Heart right ventricle (tissue), 16 donors: ENCODE data around the gene MPL. TPM values are rescaled to one million over a fixed set of nuclear protein-coding genes. Genes with fewer than 3 reads are reported as not detected.
A peak's percentile ranks its signal among the peaks of the same experiment; 100 is the strongest.
"Not testable (repeated sequence)": the region's sequence is repeated elsewhere in the genome, so short reads cannot be mapped to it uniquely, and the experiment has no call there.

Experiments used
- ATAC-seq, 8 donors: fragments of 200-7000 bp; cut with Tn5 transposase; one replicate each; pipeline ENCODE4 v1.9.1; 2020; ENCODE audit warnings: mild to moderate bottlenecking in 8 of 8, moderate library complexity in 8 of 8, moderate number of reproducible peaks in 1 of 8
- DNase-seq, 2 donors: peaks; one replicate each; pipeline ENCODE4 v3.0.0-alpha.2; 2020
- H3K27ac ChIP-seq, 10 donors: fragments of 200-600 bp; sonication (generic) in 2 of 10; one replicate each; pipeline versions ENCODE4 v1.5.0 to v1.8.0; 2020 to 2022; ENCODE audit warnings: mild to moderate bottlenecking in 3 of 10
- H3K27me3 ChIP-seq, 7 donors: fragments of 200-600 bp; one replicate each; pipeline ENCODE4 v1.8.0; 2021 to 2022; ENCODE audit warnings: mild to moderate bottlenecking in 2 of 7
- H3K36me3 ChIP-seq, 9 donors: fragments of 200-600 bp; sonication (generic) in 1 of 9; one replicate each; pipeline versions ENCODE4 v1.5.0 to v1.8.0; 2020 to 2022; ENCODE audit warnings: mild to moderate bottlenecking in 2 of 9
- H3K4me1 ChIP-seq, 9 donors: fragments of 200-600 bp; sonication (generic) in 1 of 9; one replicate each; pipeline versions ENCODE4 v1.5.0 to v1.8.0; 2020 to 2022; ENCODE audit warnings: mild to moderate bottlenecking in 4 of 9
- H3K4me3 ChIP-seq, 10 donors: fragments of 200-600 bp; sonication (generic) in 2 of 10; one replicate each; pipeline versions ENCODE4 v1.5.0 to v1.8.0; 2020 to 2022; ENCODE audit warnings: mild to moderate bottlenecking in 7 of 10, moderate library complexity in 2 of 10
- H3K9me3 ChIP-seq, 11 donors: fragments of 200-600 bp in 10 of 11; sonication (generic) in 2 of 11; one replicate each; pipeline versions ENCODE4 v1.5.0 to v1.8.0; 2013 to 2022; ENCODE audit warnings: mild to moderate bottlenecking in 2 of 11, control low read depth in 1 of 11, moderate library complexity in 1 of 11
- WGBS, 2 donors: extraction: QIAGEN DNeasy Blood & Tissue Kit; methylation state at CpG; one replicate each; pipeline ENCODE4 v1.1.7; 2013; ENCODE audit warnings: inconsistent platforms in 1 of 2; 5-methylcytosine and 5-hydroxymethylcytosine counted together
- intact Hi-C, 10 donors: fragments of 100-400 bp; cut with DNase I; formaldehyde crosslinking; loops; one replicate each; pipeline versions ENCODE4 v1.11.1 to v1.14.2; 2022
- polyA plus RNA-seq, 2 donors: library from polyadenylated mRNA; stranded (reverse); fragments of 200-250 nt; gene quantifications; one replicate each; pipeline ENCODE4 v1.2.3, GENCODE V29; 2013
- total RNA-seq, 10 donors: library from RNA; stranded (reverse); fragmentation: NEBNext Ultra II Directional in 3 of 10; extraction: Animal tissue kit (Norgen Biotek cat#: 25700) in 3 of 10; gene quantifications; one replicate each; pipeline versions ENCODE4 v1.2.1 to v1.2.4, GENCODE V29; 2021 to 2023
- TF ChIP-seq, protein P1 (sequence below), 9 donors: fragments of 200-600 bp; sonication (generic) in 2 of 9; IDR thresholded peaks; one replicate each; pipeline versions ENCODE4 v1.5.0 to v1.8.0; 2021 to 2022; ENCODE audit warnings: antibody characterized with exemption in 9 of 9, mild to moderate bottlenecking in 5 of 9, moderate library complexity in 1 of 9
- donor health status: Arrhythmogenic right ventricular cardiomyopathy.
- donor health status: ischemic (EF 13 %, LVEDD 7.1; RV severe dilation, severe dysfunction).
- donor health status: healthy with polysubstance abuse.
- donor health status: DM: no; HTN: yes; CAD: no.
- donor health status: DM: no; HTN: no; CAD: no.
- donor health status: ischemic (EF 25% LVEDD 6.9; RV normal size, moderate dysfunction).
- donor health status: ischemic (EF 25% LVEDD 5.7; RV mildly dilated, moderate dysfunction).
- donor health status: healthy.
- donor health status: DM: yes; HTN: yes; CAD: no.
- donor health status: Ischemic cardiomyopathy.
- donor health status: ischemic (EF 35%, LVEDD 5.7; RV mildly dilated, moderate dysfunction).
- donor health status: nonischemic (EF 11% LVEDD 7.7; RV severe dilation, severe dysfunction).
- donor health status: DM: yes; HTN: yes; CAD: no.
- donor health status: PGD.
- donor health status: ischemic (EF 29% LVEDD 5.4; RV normal size, mild dysfunction).
- donor health status: nonischemic (EF 23%, LVEDD 6.1; RV moderate dilation, normal function).

MPL gene
- total and polyA plus RNA-seq, 12 donors: 0.03 to 1.2 (median 0.37) TPM

DNA sequence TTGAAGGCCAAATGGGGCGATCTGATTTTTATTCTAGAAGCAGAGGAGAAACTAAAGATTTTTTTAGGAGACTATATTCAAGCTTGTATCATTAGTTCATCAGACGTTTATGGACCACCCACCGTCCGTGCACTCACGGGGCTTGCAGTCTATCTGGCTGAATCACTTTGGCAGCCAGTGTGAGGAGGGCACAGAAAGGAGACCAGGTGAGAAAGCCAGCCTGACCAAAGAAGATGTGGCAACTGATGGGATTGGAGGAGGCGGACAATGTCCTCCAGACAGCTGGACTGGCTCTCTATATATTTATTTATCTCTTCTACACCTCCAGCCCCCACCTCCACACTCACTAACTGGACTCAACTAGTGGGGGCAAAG lies 31.0 kb downstream of the MPL start:
- Histone ChIP-seq H3K27me3 (no peaks in the 10 kb centered on the region), H3K36me3 (peaks cover 0 to 33% (median 18%) of the 10 kb centered on the region in 9 donors), H3K9me3 (no peaks in the 10 kb centered on the region), H3K4me1 (peaks cover 19 to 56% (median 38%) of the 10 kb centered on the region in 9 donors), H3K27ac (peak overlapping the region; percentile 73 to 99 (median 98)), H3K4me3 (peak overlapping the region in 9 of 10 donors; percentile 65 to 96 (median 88))
- TF ChIP-seq, protein P1, sequence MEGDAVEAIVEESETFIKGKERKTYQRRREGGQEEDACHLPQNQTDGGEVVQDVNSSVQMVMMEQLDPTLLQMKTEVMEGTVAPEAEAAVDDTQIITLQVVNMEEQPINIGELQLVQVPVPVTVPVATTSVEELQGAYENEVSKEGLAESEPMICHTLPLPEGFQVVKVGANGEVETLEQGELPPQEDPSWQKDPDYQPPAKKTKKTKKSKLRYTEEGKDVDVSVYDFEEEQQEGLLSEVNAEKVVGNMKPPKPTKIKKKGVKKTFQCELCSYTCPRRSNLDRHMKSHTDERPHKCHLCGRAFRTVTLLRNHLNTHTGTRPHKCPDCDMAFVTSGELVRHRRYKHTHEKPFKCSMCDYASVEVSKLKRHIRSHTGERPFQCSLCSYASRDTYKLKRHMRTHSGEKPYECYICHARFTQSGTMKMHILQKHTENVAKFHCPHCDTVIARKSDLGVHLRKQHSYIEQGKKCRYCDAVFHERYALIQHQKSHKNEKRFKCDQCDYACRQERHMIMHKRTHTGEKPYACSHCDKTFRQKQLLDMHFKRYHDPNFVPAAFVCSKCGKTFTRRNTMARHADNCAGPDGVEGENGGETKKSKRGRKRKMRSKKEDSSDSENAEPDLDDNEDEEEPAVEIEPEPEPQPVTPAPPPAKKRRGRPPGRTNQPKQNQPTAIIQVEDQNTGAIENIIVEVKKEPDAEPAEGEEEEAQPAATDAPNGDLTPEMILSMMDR (IDR thresholded peaks at IDR 0.05): no peak
- ATAC-seq (no peak), DNase-seq (no peak)
- intact Hi-C loops: loop anchor here in 4 of 10 donors (1.0 to 5.0 kb wide), 3 partner anchors 21 to 131 kb away; partner anchors contain the start of genes MED8 (in 1 of the 4), SZT2 (in 1 of the 4) and TIE1 (in 1 of the 4)
- WGBS, 2 donors: 23 to 26% methylated on average over 6 of the region's 6 CpGs

DNA sequence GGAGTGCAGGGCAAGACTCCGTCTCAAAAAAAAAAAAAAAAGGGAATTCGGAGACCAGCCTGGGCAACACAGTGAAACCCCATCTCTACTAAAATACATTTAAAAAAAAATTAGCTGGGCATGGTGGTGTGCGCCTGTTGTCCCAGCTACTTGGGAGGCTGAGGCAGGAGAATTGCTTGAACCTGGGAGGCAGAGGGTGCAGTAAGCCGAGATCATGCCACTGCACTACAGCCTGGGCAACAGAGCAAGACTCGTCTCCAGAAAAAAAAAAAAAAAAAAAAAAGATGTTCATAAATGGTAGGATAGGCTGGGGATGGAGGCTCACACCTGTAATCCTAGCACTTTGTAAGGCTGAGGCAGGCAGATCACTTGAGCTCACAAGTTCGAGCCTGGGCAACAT lies 32.2 kb downstream of the MPL start:
- H3K4me1 ChIP-seq: peaks cover 22 to 62% (median 40%) of the 10 kb centered on the region in 9 donors
- intact Hi-C loops: loop anchor here in 6 of 10 donors (5.0 to 10.0 kb wide), 3 partner anchors 67 to 135 kb away; partner anchors contain the start of gene TIE1 (in 1 of the 6)
- not testable (repeated sequence) for DNase-seq, H3K9me3 ChIP-seq, H3K27me3 ChIP-seq, H3K4me3 ChIP-seq, ATAC-seq, H3K27ac ChIP-seq
- WGBS, 2 donors: 94 to 95% methylated on average over 5 to 6 of the region's 6 CpGs
- peaks cover 0 to 25% (median 6%) of the 10 kb centered on the region in 9 donors for H3K36me3 ChIP-seq

DNA sequence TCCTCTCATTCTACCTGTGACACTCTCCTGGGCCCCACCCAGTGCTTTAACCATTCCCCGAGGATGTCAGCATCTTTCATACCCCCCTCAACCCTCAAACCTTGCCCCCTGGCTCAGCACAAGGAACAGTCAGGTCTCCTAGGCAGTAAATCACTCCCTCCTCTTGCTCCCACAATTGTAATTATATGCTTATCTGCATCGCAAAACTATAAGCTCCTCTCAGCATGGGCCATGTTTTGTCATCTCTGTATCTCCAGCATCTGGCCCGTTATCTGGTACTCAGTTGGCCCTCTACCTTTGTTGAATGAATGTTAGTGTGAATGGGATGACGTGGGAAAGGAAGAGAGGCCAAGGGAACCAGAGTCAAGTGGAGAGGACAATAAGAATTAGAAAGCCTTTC lies 32.9 kb downstream of the MPL start:
- ATAC-seq (no peak), DNase-seq (no peak)
- TF ChIP-seq, protein P1 (IDR thresholded peaks at IDR 0.05): no peak
- WGBS, 2 donors: 83 to 89% methylated on average over 4 of the region's 4 CpGs
- no peak overlapping the region for H3K4me3 ChIP-seq
- peaks cover 22 to 62% (median 40%) of the 10 kb centered on the region in 9 donors for H3K4me1 ChIP-seq
- H3K27ac ChIP-seq: no peak overlapping the region
- peaks cover 0 to 21% (median 0%) of the 10 kb centered on the region in 9 donors for H3K36me3 ChIP-seq
- intact Hi-C loops: loop anchor here in 2 of 10 donors (5.0 to 10.0 kb wide), 2 partner anchors 133 to 136 kb away; no protein-coding TSS in a partner anchor
- H3K9me3 ChIP-seq: no peaks in the 10 kb centered on the region
- no peaks in the 10 kb centered on the region for H3K27me3 ChIP-seq

DNA sequence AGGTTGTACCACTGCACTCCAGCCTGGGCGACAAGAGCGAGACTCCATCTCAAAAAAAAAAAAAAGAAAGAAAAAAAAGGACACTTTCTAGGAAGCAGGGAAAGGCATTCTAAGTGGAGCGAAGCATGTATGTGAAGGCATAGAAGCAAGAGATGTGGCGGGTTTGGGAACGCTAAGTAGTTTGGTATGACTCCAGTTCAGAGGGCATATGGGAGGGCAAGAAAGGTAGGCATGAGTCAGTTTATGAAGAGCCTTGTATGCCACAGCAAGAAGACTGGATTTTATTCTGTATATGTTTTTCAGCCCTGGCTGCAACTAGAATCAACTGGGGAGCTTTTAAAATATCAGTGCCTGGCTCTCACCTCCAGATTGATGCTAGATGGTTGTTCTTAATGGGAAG lies 34.6 kb downstream of the MPL start:
- no peak for ATAC-seq
- TF ChIP-seq, protein P1 (IDR thresholded peaks at IDR 0.05): no peak
- WGBS, 2 donors: 98% methylated on average over 5 of the region's 5 CpGs
- H3K4me1 ChIP-seq: peaks cover 13 to 47% (median 25%) of the 10 kb centered on the region in 9 donors
- H3K9me3 ChIP-seq: no peaks in the 10 kb centered on the region
- no peaks in the 10 kb centered on the region for H3K27me3 ChIP-seq
- peak overlapping the region in 6 of 10 donors; percentile 33 to 84 (median 58) for H3K27ac ChIP-seq
- H3K36me3 ChIP-seq: peaks cover 0 to 32% (median 0%) of the 10 kb centered on the region in 9 donors
- no peak for DNase-seq
- H3K4me3 ChIP-seq: no peak overlapping the region
- intact Hi-C loops: loop anchor here in 2 of 10 donors (5.0 to 10.0 kb wide), 2 partner anchors 135 to 137 kb away; no protein-coding TSS in a partner anchor
